Endothelial cell of umbilical vein (primary cell): ENCODE results near the gene BIRC2. TPM values are rescaled to one million over a fixed set of nuclear protein-coding genes. Genes with fewer than 3 reads are reported as not detected.

Source experiments
- BruUV-seq: library from RNA; stranded (reverse); fragments of 400-500 nt; replicated peaks from 2 replicates; lab custom pipeline; 2021; lab: Mats Ljungman, UMichigan
- CTCF ChIA-PET: fragments of 300-600, 350-600 bp; sonication (Branson Sonifier 250); formaldehyde crosslinking; loops from one replicate; lab custom pipeline; 2021; ENCODE audit warnings: antibody characterized with exemption, inconsistent platforms; lab: Charles Lee
- POLR2A ChIA-PET: fragments of 300-600, 350-600 bp; sonication (Branson Sonifier 250); formaldehyde crosslinking; loops from one replicate; lab custom pipeline; 2021; ENCODE audit warnings: antibody characterized with exemption, inconsistent platforms; lab: Charles Lee
- DNase-seq: peaks from one replicate; pipeline ENCODE4 v3.0.0-alpha.2; 2011; ENCODE audit warnings: low read depth, low spot score
- FAIRE-seq: peaks from 2 replicates; lab custom pipeline; 2011; peaks lifted over from hg19 to GRCh38; lab: Jason Lieb, UNC
- H2AFZ ChIP-seq: 2 replicates; pipeline ENCODE4 v1.6.0; 2012; ENCODE audit warnings: low read depth, low read length, control low read depth, inconsistent platforms
- H3K27ac ChIP-seq: 2 replicates; pipeline ENCODE4 v1.5.1; 2011; ENCODE audit warnings: low read depth, mild to moderate bottlenecking, control low read depth, low read length, moderate library complexity; ENCODE audit not compliant: insufficient read depth
- H3K27me3 ChIP-seq, 2 experiments: 2 replicates each; pipeline versions ENCODE4 v1.6.0 to v1.6.1; 2011; ENCODE audit warnings: low read length in 2 of 2, mixed read lengths in 1 of 2; ENCODE audit not compliant: control insufficient read depth in 2 of 2, insufficient read depth in 2 of 2
- H3K36me3 ChIP-seq, 2 experiments: 2 replicates in 1 of 2; 3 replicates in 1 of 2; pipeline ENCODE4 v1.5.1; 2011; ENCODE audit warnings: low read length in 2 of 2, mild to moderate bottlenecking in 1 of 2, moderate library complexity in 1 of 2; ENCODE audit not compliant: control insufficient read depth in 2 of 2, insufficient read depth in 2 of 2; ENCODE audit errors: extremely low read depth in 1 of 2
- H3K4me1 ChIP-seq: 3 replicates; pipeline ENCODE4 v1.5.1; 2011; ENCODE audit warnings: mild to moderate bottlenecking, low read length; ENCODE audit not compliant: control insufficient read depth, insufficient read depth; ENCODE audit errors: extremely low read depth
- H3K4me2 ChIP-seq: 2 replicates; pipeline ENCODE4 v1.6.1; 2011; ENCODE audit warnings: low read length, control low read depth, mixed read lengths; ENCODE audit not compliant: insufficient read depth
- H3K4me3 ChIP-seq, 3 experiments: fragments of 200-600 bp in 1 of 3; sonication (generic), shearing (Covaris generic) in 1 of 3; replicated peaks in 1 of 3; 2 replicates each; pipeline ENCODE4 v1.5.1; 2011 to 2016; ENCODE audit warnings: control low read depth in 3 of 3, low read length in 3 of 3, mild to moderate bottlenecking in 2 of 3, inconsistent platforms in 1 of 3, low read depth in 1 of 3, moderate library complexity in 1 of 3; ENCODE audit not compliant: insufficient read depth in 1 of 3
- H3K79me2 ChIP-seq: 2 replicates; pipeline ENCODE4 v1.6.0; 2012; ENCODE audit warnings: low read length, inconsistent platforms; ENCODE audit not compliant: control insufficient read depth, insufficient read depth
- H3K9ac ChIP-seq: replicated peaks from 2 replicates; pipeline ENCODE3; 2011; ENCODE audit warnings: low read length, control low read depth; ENCODE audit not compliant: insufficient read depth; ENCODE audit errors: extremely low read depth
- H3K9me1 ChIP-seq: replicated peaks from 3 replicates; pipeline ENCODE4 v1.6.0; 2011; ENCODE audit warnings: mild to moderate bottlenecking, low read length; ENCODE audit not compliant: control insufficient read depth, insufficient read depth; ENCODE audit errors: extremely low read depth
- H3K9me3 ChIP-seq: replicated peaks from 2 replicates; pipeline ENCODE4 v1.5.1; 2012; ENCODE audit warnings: low read length, inconsistent platforms; ENCODE audit not compliant: control insufficient read depth, insufficient read depth
- H4K20me1 ChIP-seq: replicated peaks from 2 replicates; pipeline ENCODE3; 2011; ENCODE audit warnings: mild to moderate bottlenecking, low read length; ENCODE audit not compliant: control insufficient read depth, insufficient read depth; ENCODE audit errors: extremely low read depth
- CTCF ChIP-seq, 2 donors: IDR thresholded peaks; 1 replicate in 1 of 2; 2 replicates in 1 of 2; pipeline ENCODE4 v1.5.1; 2011; ENCODE audit warnings: low read length in 2 of 2, mild to moderate bottlenecking in 2 of 2, moderate library complexity in 2 of 2, control low read depth in 1 of 2, inconsistent platforms in 1 of 2, low read depth in 1 of 2; ENCODE audit not compliant: insufficient read depth in 1 of 2; ENCODE audit errors: extremely low read depth in 1 of 2
- FOS ChIP-seq: IDR thresholded peaks from 2 replicates; pipeline ENCODE4 v1.6.1; 2011; ENCODE audit warnings: mild to moderate bottlenecking, low read length, moderate library complexity, borderline replicate concordance; ENCODE audit not compliant: insufficient read depth
- GATA2 ChIP-seq: IDR thresholded peaks from 2 replicates; pipeline ENCODE4 v1.7.0; 2011; ENCODE audit warnings: low read depth, mild to moderate bottlenecking, moderate library complexity, mixed read lengths, low read length; ENCODE audit not compliant: insufficient read length, insufficient read depth
- POLR2A ChIP-seq: IDR thresholded peaks from 2 replicates; pipeline ENCODE4 v1.6.1; 2012; ENCODE audit warnings: low read depth, mild to moderate bottlenecking, control low read depth, low read length
- POLR2AphosphoS5 ChIP-seq: IDR thresholded peaks from 2 replicates; pipeline ENCODE4 v1.6.1; 2012; ENCODE audit warnings: low read depth, mild to moderate bottlenecking, control low read depth, low read length, moderate library complexity; ENCODE audit not compliant: insufficient read depth
- dilution Hi-C: fragments of 300-500 bp; cut with MboI; formaldehyde crosslinking; loops from one replicate; pipeline ENCODE4 v1.15.0; 2019; ENCODE audit warnings: low sequenced_read_pairs; ENCODE audit not compliant: extremely low pct_ligation_motif_present
- intact Hi-C: fragments of 100-400 bp; cut with micrococcal nuclease; formaldehyde crosslinking; loops from one replicate; pipeline ENCODE4 v1.10.0; 2022
- polyA plus RNA-seq, 4 experiments: library from polyadenylated mRNA; depleted of rRNA in 3 of 4; stranded (reverse) in 3 of 4; unstranded in 1 of 4; fragments of >200 nt; gene quantifications; 2 replicates each; pipeline versions ENCODE4 v1.2.1 to v1.2.3, GENCODE V29; 2011 to 2012; ENCODE audit warnings: missing spikeins in 1 of 4
- total RNA-seq: library from RNA; stranded (reverse); gene quantifications from 2 replicates; pipeline ENCODE4 v1.2.3, GENCODE V29; 2021

The BIRC2 gene
- total and polyA plus RNA-seq, 2 donors (not counting 3 experiments of a cell fraction or from before 2014, with no cell fraction given) = 42.8 to 47.3 TPM

DNA sequence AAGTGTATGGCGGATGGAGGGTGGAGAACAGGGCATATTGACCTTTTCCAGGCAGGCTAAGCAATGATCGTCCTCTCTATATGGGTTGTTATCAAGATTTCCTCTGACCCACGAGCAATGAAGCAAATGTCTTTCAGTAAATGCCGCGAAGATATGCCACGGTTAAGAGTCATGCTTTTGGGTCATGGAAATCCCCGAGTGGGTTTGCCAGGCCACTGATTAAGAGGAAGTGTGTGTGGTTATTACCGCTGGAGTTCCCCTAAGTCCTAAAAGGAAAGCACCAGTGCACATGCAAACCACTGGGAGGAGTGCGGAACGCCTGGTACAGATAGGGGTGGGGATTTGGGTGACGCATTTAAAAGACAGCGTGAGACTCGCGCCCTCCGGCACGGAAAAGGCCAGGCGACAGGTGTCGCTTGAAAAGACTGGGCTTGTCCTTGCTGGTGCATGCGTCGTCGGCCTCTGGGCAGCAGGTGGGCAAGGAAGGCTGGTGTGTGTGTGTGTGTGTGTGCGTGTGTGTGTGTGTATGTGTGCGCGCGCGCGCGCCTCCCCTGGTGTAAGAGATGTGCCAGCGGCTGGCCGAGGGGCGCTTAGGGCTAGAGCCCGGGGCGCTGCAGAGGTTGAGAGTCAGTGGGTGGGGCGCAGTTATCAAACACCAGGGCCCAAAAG, 29.8 kb upstream of the BIRC2 start, which contains the start of gene BIRC3:
Gene BIRC3 (plus strand): TSS at position 386 of the 669 bp plus-strand sequence. CDS start 7,026 bp downstream, outside the sequence.
- H4K20me1 ChIP-seq = no peaks in the 10 kb centered on the region
- no peaks in the 10 kb centered on the region for H3K36me3 ChIP-seq
- intact Hi-C loops (loop anchor here (2.0 kb wide), 1 partner anchor 24 kb away; no protein-coding TSS in a partner anchor), dilution Hi-C loops (no loop called here)
- TF ChIP-seq GATA2 (no peak), POLR2AphosphoS5 (no peak), FOS (no peak), POLR2A (no peak), CTCF (IDR thresholded peaks at IDR 0.05; ENCODE audit: extremely low read depth in 1 of 2, insufficient read depth in 1 of 2, low read depth in 1 of 2, low read length in 2 of 2) (peak; percentile 7 to 24)
- DNase-seq (peak; percentile 91), FAIRE-seq (peak; percentile 75)
- no peaks in the 10 kb centered on the region for H3K9me3 ChIP-seq
- peak within 1 kb of the TSS; percentile 44 for H3K4me2 ChIP-seq
- H2AFZ ChIP-seq = peak within 1 kb of the TSS; percentile 79
- CTCF ChIA-PET = interaction anchor here (1.8 to 6.6 kb wide), 2 partner anchors 23 to 25 kb away, joined by 7 to 29 read pairs; no protein-coding TSS in a partner anchor
- no peaks in the 10 kb centered on the region for H3K27me3 ChIP-seq
- no peaks in the 10 kb centered on the region for H3K9me1 ChIP-seq
- peaks cover 6% of the 10 kb centered on the region for H3K4me1 ChIP-seq
- POLR2A ChIA-PET = no interaction called here
- peak within 1 kb of the TSS; percentile 36 for H3K9ac ChIP-seq
- no peaks in the 10 kb centered on the region for H3K79me2 ChIP-seq
- peak within 1 kb of the TSS; percentile 0 for H3K27ac ChIP-seq
- no TSS peak for BruUV-seq
- H3K4me3 ChIP-seq = peak within 1 kb of the TSS; percentile 10 to 46 (median 36)
